Mesodermal cell (in vitro differentiated cells): Measurements from ENCODE around the gene ARHGEF40.

Experiments used
- H3K27ac ChIP-seq: 2 replicates; pipeline ENCODE4 v1.7.0; 2013; ENCODE audit warnings: mild to moderate bottlenecking, low read depth, low read length, moderate library complexity; ENCODE audit not compliant: severe bottlenecking
- H3K36me3 ChIP-seq: 2 replicates; pipeline ENCODE4 v1.7.1; 2013; ENCODE audit warnings: mild to moderate bottlenecking, low read length, moderate library complexity; ENCODE audit not compliant: control insufficient read depth, insufficient read depth
- H3K4me1 ChIP-seq: one replicate; pipeline ENCODE4 v1.7.1; 2013; ENCODE audit warnings: mild to moderate bottlenecking, low read length; ENCODE audit not compliant: insufficient read depth, control insufficient read depth, poor library complexity, severe bottlenecking
- H3K4me3 ChIP-seq: 2 replicates; pipeline ENCODE4 v1.7.0; 2013; ENCODE audit warnings: low read length, control low read depth, mild to moderate bottlenecking; ENCODE audit not compliant: insufficient read depth, poor library complexity, severe bottlenecking; ENCODE audit errors: extremely low read depth
- H3K9me3 ChIP-seq: 2 replicates; pipeline ENCODE4 v1.7.1; 2013; ENCODE audit warnings: mild to moderate bottlenecking, low read length, moderate library complexity; ENCODE audit not compliant: control insufficient read depth
- WGBS, 2 experiments: methylation state at CpG; one replicate each; pipeline ENCODE4 v1.1.5; 2013; ENCODE audit warnings: missing lambda C conversion rate in 2 of 2; ENCODE audit not compliant: insufficient coverage in 2 of 2; 5-methylcytosine and 5-hydroxymethylcytosine counted together

Gene ARHGEF40

DNA sequence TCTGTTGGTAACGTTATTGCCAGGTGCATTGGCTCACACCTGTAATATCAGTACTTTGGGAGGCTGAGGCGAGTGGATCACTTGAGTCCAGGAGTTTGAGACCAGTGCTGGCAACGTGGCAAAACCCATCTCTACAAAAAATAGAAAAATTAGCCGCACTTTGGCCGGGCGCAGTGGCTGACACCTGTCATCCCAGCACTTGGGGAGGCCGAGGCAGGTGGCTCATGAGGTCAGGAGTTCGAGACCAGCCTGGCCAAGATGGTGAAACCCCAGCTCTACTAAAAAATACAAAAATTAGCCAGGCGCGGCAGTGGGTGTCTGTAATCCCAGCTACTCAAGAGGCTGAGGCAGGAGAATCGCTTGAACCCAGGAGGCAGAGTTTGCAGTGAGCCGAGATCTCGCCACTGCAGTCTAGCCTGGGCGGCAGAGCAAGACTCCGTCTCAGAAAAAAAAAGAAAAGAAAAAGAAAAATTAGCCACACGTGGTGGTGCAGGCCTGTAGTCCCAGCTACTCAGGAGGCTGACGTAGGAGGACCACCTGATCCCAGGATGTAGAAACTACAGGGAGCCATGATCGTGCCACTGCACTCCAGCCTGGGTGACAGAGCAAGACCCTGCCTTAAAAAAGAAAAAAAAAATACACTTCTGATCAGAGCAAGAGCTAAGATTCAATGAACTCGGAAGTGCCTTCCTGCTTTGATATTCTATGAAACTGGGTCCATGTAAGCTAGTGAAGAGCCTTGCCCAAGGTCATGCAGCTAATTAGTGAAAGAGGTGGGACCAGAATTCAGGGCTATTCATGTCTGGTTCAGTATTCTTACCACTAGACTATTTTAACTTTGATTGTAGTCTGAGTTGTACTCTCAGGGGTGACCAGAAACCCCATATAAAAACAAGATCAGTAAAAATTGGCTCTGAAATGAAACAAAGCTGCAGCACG lies 16.7 kb upstream of the ARHGEF40 start:
- WGBS, 2 experiments, result 89% methylated on average over 16 to 18 of the region's 20 CpGs
- Histone ChIP-seq H3K4me1 (peaks cover 3% of the 10 kb centered on the region), H3K4me3 (no peak overlapping the region), H3K27ac (no peak overlapping the region), H3K36me3 (no peaks in the 10 kb centered on the region), H3K9me3 (no peaks in the 10 kb centered on the region)

DNA sequence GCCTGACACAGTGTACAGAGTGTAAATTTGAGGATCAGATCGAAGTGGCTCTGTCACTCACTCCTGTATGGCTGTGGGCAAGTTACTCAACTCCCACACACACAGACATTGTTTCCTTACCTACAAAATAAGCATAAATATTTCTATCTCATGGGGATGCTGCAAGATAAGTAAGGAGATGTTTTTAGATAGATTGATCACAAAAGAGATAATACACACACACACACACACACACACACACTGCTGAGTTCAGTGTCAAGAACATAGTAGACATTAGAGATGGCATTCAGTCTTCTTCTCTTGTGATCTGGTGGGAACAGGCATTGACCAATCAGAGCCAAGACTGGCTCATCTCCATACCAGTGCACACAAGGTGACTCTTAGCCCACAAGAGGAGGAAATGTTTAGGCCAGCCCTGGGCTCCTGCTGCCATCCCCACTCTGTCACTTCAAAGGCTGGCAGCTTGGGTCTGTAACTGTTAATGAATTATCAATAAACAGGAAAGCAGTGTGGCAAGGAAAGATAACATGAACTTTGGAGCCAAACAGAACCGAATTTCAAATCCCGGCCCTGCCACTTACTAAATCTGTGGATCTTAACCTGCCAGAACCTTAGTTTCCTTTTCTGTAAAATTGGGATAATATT lies 15.9 kb upstream of the ARHGEF40 start:
- no peak overlapping the region for H3K4me3 ChIP-seq
- H3K4me1 ChIP-seq, result peaks cover 3% of the 10 kb centered on the region
- H3K27ac ChIP-seq, result no peak overlapping the region
- H3K9me3 ChIP-seq, result no peaks in the 10 kb centered on the region
- H3K36me3 ChIP-seq, result no peaks in the 10 kb centered on the region
- WGBS, 2 experiments, result 92% methylated on average over 2 of the region's 3 CpGs

DNA sequence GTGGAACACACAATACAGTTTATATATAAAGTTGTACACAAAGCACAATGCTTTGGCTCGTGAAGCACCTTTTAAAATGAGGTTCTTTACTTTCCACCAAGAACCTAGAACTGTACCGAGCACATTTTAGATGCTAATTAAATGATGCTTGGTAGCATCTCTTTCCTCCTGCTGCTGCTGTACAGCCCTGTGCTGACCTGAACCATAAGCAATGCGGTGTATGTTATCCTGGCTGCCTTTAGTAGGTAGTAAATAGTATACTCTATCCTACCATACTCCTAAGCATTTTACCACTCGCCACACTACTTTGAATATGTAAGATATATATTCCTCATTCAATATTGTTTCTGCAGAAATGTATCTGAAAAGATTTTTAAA lies 15.3 kb upstream of the ARHGEF40 start:
- Histone ChIP-seq H3K4me1 (peaks cover 3% of the 10 kb centered on the region), H3K36me3 (no peaks in the 10 kb centered on the region), H3K4me3 (no peak overlapping the region), H3K27ac (no peak overlapping the region), H3K9me3 (no peaks in the 10 kb centered on the region)
- 100% methylated on average over 1 of the region's 4 CpGs; no CpG with 5 or more reads in 1 of the 2 experiments for WGBS, 2 experiments

DNA sequence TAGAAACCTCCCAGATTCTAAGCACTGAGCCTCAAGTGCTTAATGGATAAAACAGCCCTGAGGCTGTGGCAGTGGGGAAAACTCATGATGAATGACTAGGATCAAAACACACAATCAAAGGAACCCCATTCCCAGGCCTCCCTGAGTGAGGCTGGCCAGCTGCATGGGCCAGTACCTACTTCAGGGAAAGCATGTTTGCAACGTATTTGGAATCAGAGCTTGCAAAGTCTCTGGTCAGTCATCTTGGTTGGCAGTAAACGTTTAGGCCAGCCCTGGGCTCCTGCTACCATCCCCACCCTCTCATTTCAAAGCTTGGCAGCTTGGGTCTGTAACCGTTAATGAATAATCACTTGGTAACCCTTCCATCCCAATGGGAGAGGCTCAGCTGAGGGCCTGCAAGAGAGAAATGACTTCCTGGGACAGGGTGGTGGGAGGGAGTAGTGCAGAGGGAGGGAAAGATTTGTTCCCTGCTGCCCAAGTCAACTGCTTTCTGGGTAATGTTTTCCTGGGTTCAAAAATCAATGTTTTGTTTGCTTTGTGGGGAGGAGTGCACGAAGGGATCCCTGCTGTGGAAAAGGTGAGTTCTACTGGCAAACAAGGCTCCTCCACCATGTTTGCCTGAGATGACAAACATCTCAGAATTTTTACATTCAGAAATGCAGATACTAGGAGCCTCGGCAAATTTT lies 14.5 kb upstream of the ARHGEF40 start:
- Histone ChIP-seq H3K4me1 (peaks cover 11% of the 10 kb centered on the region), H3K27ac (no peak overlapping the region), H3K9me3 (no peaks in the 10 kb centered on the region), H3K36me3 (no peaks in the 10 kb centered on the region), H3K4me3 (no peak overlapping the region)
- WGBS, 2 experiments, result 64 to 68% methylated on average over 3 to 4 of the region's 5 CpGs

DNA sequence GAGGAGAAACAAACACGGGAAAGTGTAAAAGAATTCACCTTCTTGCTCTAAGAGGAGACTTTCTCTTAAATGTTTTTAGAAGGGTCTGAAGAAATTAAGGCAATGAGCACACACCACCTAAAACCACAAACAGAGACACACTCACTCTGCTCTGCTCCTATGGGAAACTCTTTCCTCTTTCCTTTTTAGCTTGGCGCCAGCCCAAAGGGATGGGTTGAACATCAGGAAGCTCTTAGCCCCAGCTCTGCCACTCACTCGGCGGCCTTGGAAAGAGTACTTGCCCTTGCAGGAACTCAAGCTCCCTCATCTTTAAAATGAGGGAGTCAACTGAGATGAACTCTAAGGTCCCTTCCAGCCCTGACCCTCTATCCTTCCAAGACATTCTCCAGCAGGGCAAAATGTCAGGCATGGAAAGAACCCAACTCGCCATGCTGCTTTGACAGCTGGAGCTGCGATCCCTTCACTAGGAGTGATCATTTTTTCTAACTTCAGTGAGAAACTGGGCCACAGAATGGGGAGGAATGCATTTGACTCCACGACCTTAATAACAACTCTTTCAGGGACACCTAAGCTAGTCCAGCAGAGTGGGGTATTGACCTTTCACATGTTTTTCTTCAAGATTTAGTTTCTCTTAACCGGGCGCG lies 13.5 kb upstream of the ARHGEF40 start:
- H3K36me3 ChIP-seq, result no peaks in the 10 kb centered on the region
- H3K9me3 ChIP-seq, result no peaks in the 10 kb centered on the region
- H3K27ac ChIP-seq, result no peak overlapping the region
- peaks cover 12% of the 10 kb centered on the region for H3K4me1 ChIP-seq
- WGBS, 2 experiments, result 86 to 93% methylated on average over 5 to 6 of the region's 10 CpGs
- H3K4me3 ChIP-seq, result no peak overlapping the region

DNA sequence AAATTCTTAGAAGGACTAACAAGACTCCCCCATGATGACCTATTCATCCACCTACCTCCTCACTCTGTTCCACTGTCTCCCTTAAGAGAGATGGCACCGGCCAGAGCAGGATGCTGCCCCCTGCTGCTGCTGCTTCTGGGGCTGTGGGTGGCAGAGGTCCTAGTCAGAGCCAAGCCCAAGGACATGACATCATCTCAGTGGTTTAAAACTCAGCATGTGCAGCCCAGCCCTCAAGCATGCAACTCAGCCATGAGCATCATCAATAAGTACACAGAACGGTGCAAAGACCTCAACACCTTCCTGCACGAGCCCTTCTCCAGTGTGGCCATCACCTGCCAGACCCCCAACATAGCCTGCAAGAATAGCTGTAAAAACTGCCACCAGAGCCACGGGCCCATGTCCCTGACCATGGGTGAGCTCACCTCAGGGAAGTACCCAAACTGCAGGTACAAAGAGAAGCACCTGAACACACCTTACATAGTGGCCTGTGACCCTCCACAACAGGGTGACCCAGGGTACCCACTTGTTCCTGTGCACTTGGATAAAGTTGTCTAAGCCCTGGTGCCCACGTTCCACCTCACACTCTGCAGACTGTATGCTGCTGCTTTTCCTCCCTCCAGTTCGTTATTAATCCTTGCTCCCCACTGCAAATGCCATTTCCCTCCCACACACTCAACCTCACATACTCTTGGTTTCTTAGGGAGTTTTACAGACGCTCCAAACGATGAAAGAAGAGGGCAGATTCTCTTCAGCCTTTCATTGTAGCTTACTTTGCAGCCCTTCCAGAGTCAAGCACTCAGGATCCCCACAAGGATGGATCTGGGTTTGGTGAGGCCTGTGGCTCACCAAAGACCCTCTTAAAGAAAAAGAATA lies 12.1 kb upstream of the ARHGEF40 start, which contains the start of gene RNASE8:
TSS of gene RNASE8 (plus strand) at position 20 of the 873 bp plus-strand sequence. CDS start at position 91, 71 bp downstream.
- Histone ChIP-seq H3K4me1 (peaks cover 19% of the 10 kb centered on the region), H3K9me3 (no peaks in the 10 kb centered on the region), H3K27ac (no peak within 1 kb of the TSS), H3K4me3 (no peak within 1 kb of the TSS), H3K36me3 (no peaks in the 10 kb centered on the region)
- WGBS, 2 experiments, result 86 to 91% methylated on average over 5 to 7 of the region's 8 CpGs

DNA sequence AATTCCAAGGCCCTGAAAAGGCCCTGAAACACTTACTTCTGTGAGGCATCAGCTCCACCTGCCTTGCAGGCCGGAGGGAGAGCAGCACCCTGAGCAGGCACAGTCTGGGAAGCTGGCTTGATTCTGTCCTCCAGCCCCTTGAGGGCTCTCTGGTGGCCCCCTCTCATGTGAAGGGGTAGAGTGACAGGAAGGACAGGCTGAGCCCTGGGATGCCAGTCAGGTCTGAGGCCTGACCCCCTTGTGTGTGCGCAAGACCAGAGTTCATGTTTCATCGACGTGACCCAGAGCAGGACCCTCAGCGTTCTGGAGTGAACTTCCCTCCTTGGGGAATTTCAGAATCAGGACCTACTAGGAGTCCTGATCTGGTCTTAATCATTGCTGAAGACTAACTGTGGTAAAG lies 11.2 kb upstream of the ARHGEF40 start:
- H3K4me1 ChIP-seq, result peaks cover 24% of the 10 kb centered on the region
- H3K27ac ChIP-seq, result no peak overlapping the region
- 77 to 96% methylated on average over 4 to 5 of the region's 5 CpGs for WGBS, 2 experiments

DNA sequence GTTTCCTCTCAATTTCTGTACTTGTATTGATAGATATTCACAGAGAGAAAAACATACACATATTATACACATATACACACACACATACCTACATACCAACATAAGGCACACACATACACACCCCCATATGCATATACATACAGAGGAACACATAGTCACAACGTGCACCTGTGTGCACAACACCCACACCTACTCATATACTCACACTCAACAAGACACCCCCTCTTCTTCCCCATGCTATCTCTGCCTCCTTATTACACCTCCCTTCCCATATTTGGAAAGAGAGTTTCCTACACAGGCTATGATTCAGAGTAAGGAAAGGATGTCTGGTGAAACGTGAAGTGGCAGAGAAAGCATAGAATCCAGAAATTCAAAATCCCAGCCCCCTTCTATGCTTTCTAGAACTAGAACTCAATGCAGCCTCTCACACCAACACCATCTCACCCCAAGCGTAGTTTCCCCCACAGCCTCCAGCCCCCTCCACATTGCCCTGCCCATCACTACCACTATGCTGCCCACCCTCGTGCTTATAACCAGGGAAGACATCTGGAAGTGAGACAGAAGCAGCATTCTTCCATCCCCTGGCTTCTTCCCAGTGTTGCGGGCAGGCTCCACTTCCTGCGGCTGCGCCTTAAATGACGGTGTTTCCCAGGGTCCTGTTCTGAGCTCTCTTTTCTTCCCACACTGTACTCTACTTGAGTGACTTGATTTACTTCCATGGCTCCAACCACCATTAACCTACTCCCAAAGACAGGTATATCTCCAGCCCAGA lies 10.1 kb upstream of the ARHGEF40 start:
- no peak overlapping the region for H3K4me3 ChIP-seq
- peaks cover 24% of the 10 kb centered on the region for H3K4me1 ChIP-seq
- H3K27ac ChIP-seq, result no peak overlapping the region
- H3K36me3 ChIP-seq, result no peaks in the 10 kb centered on the region
- no peaks in the 10 kb centered on the region for H3K9me3 ChIP-seq
- WGBS, 2 experiments, result 92 to 97% methylated on average over 6 of the region's 8 CpGs

More for the DNA sequence above, 11.2 kb upstream of the ARHGEF40 start:
- Histone ChIP-seq H3K36me3 (no peaks in the 10 kb centered on the region), H3K4me3 (no peak overlapping the region), H3K9me3 (no peaks in the 10 kb centered on the region)

DNA sequence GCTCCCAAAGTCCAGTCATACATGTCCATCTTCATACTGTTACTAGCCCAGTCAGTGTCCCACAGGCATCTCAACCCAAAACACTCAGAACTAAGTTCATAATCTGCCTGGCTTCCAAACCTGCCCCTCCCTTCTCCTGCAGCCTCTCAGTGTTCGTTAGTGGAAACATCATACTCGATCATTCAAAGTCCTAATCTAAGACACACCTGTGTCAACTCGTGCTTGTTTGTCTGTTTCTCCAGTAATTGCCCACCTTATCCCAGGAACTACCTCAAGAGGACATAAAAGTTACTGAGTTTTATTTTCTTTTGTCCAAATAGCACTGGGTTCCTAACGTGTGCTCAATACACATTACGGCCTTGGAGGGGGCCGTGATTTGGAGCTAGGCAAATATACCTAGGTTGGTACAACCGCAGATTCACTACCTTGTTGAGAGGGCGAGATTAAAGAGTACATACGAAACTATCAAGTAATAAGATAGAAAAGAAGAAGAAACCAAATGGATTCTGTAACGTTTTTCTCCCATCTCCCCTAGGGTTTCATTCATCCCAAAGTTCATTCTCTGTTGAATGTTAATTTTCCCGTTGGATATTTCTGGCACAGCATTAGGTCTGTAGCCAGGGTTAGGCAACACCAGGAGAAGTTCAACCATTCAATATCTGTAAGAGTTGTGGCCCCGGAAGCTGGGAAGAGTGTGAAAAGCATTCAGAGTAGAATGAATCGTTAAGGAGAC lies 9.3 kb upstream of the ARHGEF40 start:
- Histone ChIP-seq H3K4me1 (peaks cover 21% of the 10 kb centered on the region), H3K27ac (no peak overlapping the region), H3K9me3 (no peaks in the 10 kb centered on the region), H3K36me3 (no peaks in the 10 kb centered on the region), H3K4me3 (no peak overlapping the region)
- 92 to 93% methylated on average over 5 to 11 of the region's 13 CpGs for WGBS, 2 experiments
